Esophagus muscularis mucosa (tissue), 4 donors: ENCODE measurements around the gene TRMT61A.

ENCODE experiments used
- EP300 ChIP-seq: sonication (generic); formaldehyde crosslinking; IDR thresholded peaks from one replicate; pipeline ENCODE4 v1.6.1; 2017; ENCODE audit warnings: antibody characterized with exemption
- POLR2A ChIP-seq: fragments of 450-650 bp; IDR thresholded peaks from one replicate; pipeline ENCODE4 v1.6.1; 2017; ENCODE audit warnings: antibody characterized with exemption, moderate library complexity, mild to moderate bottlenecking, low read depth
- POLR2AphosphoS5 ChIP-seq, 2 donors: sonication (generic); formaldehyde crosslinking; IDR thresholded peaks; one replicate each; pipeline ENCODE4 v1.6.1; 2017; ENCODE audit warnings: antibody characterized with exemption in 2 of 2
- TF ChIP-seq, protein P1 (sequence below), 3 experiments: fragments of 200-600 bp in 2 of 3; fragments of 450-650 bp in 1 of 3; sonication (generic) in 2 of 3; IDR thresholded peaks; one replicate each; pipeline ENCODE4 v1.5.1; 2017 to 2019; ENCODE audit warnings: antibody characterized with exemption in 3 of 3, mild to moderate bottlenecking in 2 of 3, moderate library complexity in 1 of 3

GRCh38 chr14:103501921-103502669 is 26.9 kb upstream of the TRMT61A start:
- TF ChIP-seq, protein P1, sequence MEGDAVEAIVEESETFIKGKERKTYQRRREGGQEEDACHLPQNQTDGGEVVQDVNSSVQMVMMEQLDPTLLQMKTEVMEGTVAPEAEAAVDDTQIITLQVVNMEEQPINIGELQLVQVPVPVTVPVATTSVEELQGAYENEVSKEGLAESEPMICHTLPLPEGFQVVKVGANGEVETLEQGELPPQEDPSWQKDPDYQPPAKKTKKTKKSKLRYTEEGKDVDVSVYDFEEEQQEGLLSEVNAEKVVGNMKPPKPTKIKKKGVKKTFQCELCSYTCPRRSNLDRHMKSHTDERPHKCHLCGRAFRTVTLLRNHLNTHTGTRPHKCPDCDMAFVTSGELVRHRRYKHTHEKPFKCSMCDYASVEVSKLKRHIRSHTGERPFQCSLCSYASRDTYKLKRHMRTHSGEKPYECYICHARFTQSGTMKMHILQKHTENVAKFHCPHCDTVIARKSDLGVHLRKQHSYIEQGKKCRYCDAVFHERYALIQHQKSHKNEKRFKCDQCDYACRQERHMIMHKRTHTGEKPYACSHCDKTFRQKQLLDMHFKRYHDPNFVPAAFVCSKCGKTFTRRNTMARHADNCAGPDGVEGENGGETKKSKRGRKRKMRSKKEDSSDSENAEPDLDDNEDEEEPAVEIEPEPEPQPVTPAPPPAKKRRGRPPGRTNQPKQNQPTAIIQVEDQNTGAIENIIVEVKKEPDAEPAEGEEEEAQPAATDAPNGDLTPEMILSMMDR (IDR thresholded peaks at IDR 0.05) = no peak
- TF ChIP-seq POLR2A (no peak), EP300 (no peak), POLR2AphosphoS5 (IDR thresholded peaks at IDR 0.05) (no peak)
